Pancreas (tissue), 10 donors: ENCODE measurements around the gene LRRTM3. TPM values are rescaled to one million over a fixed set of nuclear protein-coding genes. Genes with fewer than 3 reads are reported as not detected.

ENCODE experiments used
- ATAC-seq, 4 donors: fragments of 200-7000 bp; cut with Tn5 transposase; one replicate each; pipeline versions ENCODE4 v1.8.0 to v1.9.1; 2020; ENCODE audit warnings: mild to moderate bottlenecking in 4 of 4, moderate library complexity in 4 of 4
- DNase-seq, 6 donors: peaks; one replicate each; pipeline ENCODE4 v3.0.0-alpha.2; 2020
- FAIRE-seq: peaks from 2 replicates; lab custom pipeline; 2012; peaks lifted over from hg19 to GRCh38; lab: Jason Lieb, UNC
- H3K27ac ChIP-seq, 4 donors: fragments of 200-600 bp; sonication (generic); 1 replicate in 3 of 4; 2 replicates in 1 of 4; pipeline versions ENCODE4 v1.5.0 to v1.8.0; 2020
- H3K27me3 ChIP-seq, 4 donors: fragments of 200-600 bp; one replicate each; pipeline ENCODE4 v1.8.0; 2021
- H3K36me3 ChIP-seq, 3 donors: fragments of 200-600 bp; sonication (generic) in 1 of 3; one replicate each; pipeline versions ENCODE4 v1.5.0 to v1.8.0; 2020 to 2021
- H3K4me1 ChIP-seq, 3 donors: fragments of 200-600 bp; one replicate each; pipeline ENCODE4 v1.8.0; 2021
- H3K4me3 ChIP-seq, 4 donors: fragments of 200-600 bp; sonication (generic) in 2 of 4; one replicate each; pipeline versions ENCODE4 v1.5.0 to v1.8.0; 2020 to 2021
- H3K9me3 ChIP-seq, 4 donors: fragments of 200-600 bp; one replicate each; pipeline ENCODE4 v1.8.0; 2021
- CTCF ChIP-seq, 4 donors: fragments of 200-600 bp; sonication (generic) in 3 of 4; IDR thresholded peaks; one replicate each; pipeline versions ENCODE4 v1.5.0 to v1.8.0; 2021; ENCODE audit warnings: antibody characterized with exemption in 4 of 4
- WGBS, 2 donors: extraction: QIAGEN DNeasy Blood & Tissue Kit; methylation state at CpG; one replicate each; pipeline ENCODE4 v1.1.7; 2013; 5-methylcytosine and 5-hydroxymethylcytosine counted together
- intact Hi-C, 3 donors: fragments of 100-400 bp; cut with DNase I; formaldehyde crosslinking; loops; one replicate each; pipeline versions ENCODE4 v1.11.1 to v1.14.2; 2022
- polyA plus RNA-seq, 2 donors: library from polyadenylated mRNA; stranded (reverse); fragments of 200-250 nt; gene quantifications; one replicate each; pipeline ENCODE4 v1.2.3, GENCODE V29; 2013
- total RNA-seq, 6 donors: library from RNA; stranded (reverse); fragmentation: NEBNext Ultra II Directional in 4 of 6; extraction: Animal tissue kit (Norgen Biotek cat#: 25700) in 4 of 6; gene quantifications; one replicate each; pipeline versions ENCODE4 v1.2.1 to v1.2.4, GENCODE V29; 2021 to 2023
- donor health status: healthy with polysubstance abuse.
- donor health status: DM: no; HTN: no; CAD: no; lungs with moderate emphysema.
- donor health status: DM: no; HTN: no; CAD: no.
- donor health status: control.
- donor health status: control.
- donor health status: Bipolar disorder and iron deficiency.
- donor health status: DM: yes; HTN: yes; CAD: no.
- donor health status: DM: no; HTN: no; CAD: no.
- donor health status: DM: no; HTN: no; CAD: no.
- donor health status: DM: yes; HTN: yes; CAD: no.

The LRRTM3 gene
- total and polyA plus RNA-seq, 8 donors = 0.25 to 2.5 (median 0.72) TPM

GRCh38 chr10:67015225-67015624 is 89.4 kb downstream of the LRRTM3 start:
- Histone ChIP-seq H3K36me3 (no peaks in the 10 kb centered on the region), H3K27ac (no peak overlapping the region), H3K9me3 (no peaks in the 10 kb centered on the region), H3K4me3 (no peak overlapping the region), H3K27me3 (no peaks in the 10 kb centered on the region), H3K4me1 (no peaks in the 10 kb centered on the region)
- no peak for ATAC-seq
- WGBS, 2 donors = 75 to 88% methylated on average over 1 of the region's 1 CpG
- no peak for DNase-seq
- FAIRE-seq = no peak
- intact Hi-C loops = no loop called here
- no peak for TF ChIP-seq CTCF (IDR thresholded peaks at IDR 0.05)

- intact Hi-C loops = no loop called here
- Histone ChIP-seq H3K4me3 (no peak overlapping the region), H3K4me1 (no peaks in the 10 kb centered on the region), H3K9me3 (no peaks in the 10 kb centered on the region), H3K27ac (no peak overlapping the region), H3K36me3 (no peaks in the 10 kb centered on the region), H3K27me3 (no peaks in the 10 kb centered on the region)
- no peak for DNase-seq
- no peak for ATAC-seq
- no peak for TF ChIP-seq CTCF (IDR thresholded peaks at IDR 0.05)
- FAIRE-seq = no peak
- 84 to 88% methylated on average over 2 of the region's 2 CpGs for WGBS, 2 donors
Measured at GRCh38 chr10:67017218-67017617, 91.4 kb downstream of the LRRTM3 start.

GRCh38 chr10:67022099-67022498 is 96.3 kb downstream of the LRRTM3 start:
- H3K4me3 ChIP-seq = no peak overlapping the region
- FAIRE-seq = no peak
- H3K27me3 ChIP-seq = no peaks in the 10 kb centered on the region
- intact Hi-C loops = no loop called here
- TF ChIP-seq CTCF (IDR thresholded peaks at IDR 0.05) = no peak
- ATAC-seq = no peak
- H3K36me3 ChIP-seq = no peaks in the 10 kb centered on the region
- H3K4me1 ChIP-seq = no peaks in the 10 kb centered on the region
- DNase-seq = no peak
- no peaks in the 10 kb centered on the region for H3K9me3 ChIP-seq
- H3K27ac ChIP-seq = no peak overlapping the region

GRCh38 chr10:67033878-67034277 is 108.0 kb downstream of the LRRTM3 start:
- no peaks in the 10 kb centered on the region for H3K36me3 ChIP-seq
- intact Hi-C loops = no loop called here
- H3K27ac ChIP-seq = no peak overlapping the region
- H3K4me3 ChIP-seq = no peak overlapping the region
- H3K9me3 ChIP-seq = no peaks in the 10 kb centered on the region
- no peaks in the 10 kb centered on the region for H3K4me1 ChIP-seq
- ATAC-seq (no peak), DNase-seq (peak in 1 of 6 donors; percentile 30), FAIRE-seq (no peak)
- no peaks in the 10 kb centered on the region for H3K27me3 ChIP-seq
- WGBS, 2 donors = 91 to 96% methylated on average over 9 of the region's 9 CpGs
- TF ChIP-seq CTCF (IDR thresholded peaks at IDR 0.05) = no peak

- no peaks in the 10 kb centered on the region for H3K4me1 ChIP-seq
- ATAC-seq (no peak), FAIRE-seq (no peak), DNase-seq (no peak)
- WGBS, 2 donors = 84 to 95% methylated on average over 2 of the region's 2 CpGs
- intact Hi-C loops = no loop called here
- TF ChIP-seq CTCF (IDR thresholded peaks at IDR 0.05) = no peak
- H3K36me3 ChIP-seq = no peaks in the 10 kb centered on the region
- no peaks in the 10 kb centered on the region for H3K9me3 ChIP-seq
- no peaks in the 10 kb centered on the region for H3K27me3 ChIP-seq
- H3K4me3 ChIP-seq = no peak overlapping the region
- H3K27ac ChIP-seq = no peak overlapping the region
Measured at GRCh38 chr10:67036808-67037207, 111.0 kb downstream of the LRRTM3 start.
